GM23248 (cell line): ENCODE results near the gene YWHAB. TPM values are rescaled to one million over a fixed set of nuclear protein-coding genes. Genes with fewer than 3 reads are reported as not detected.

Source experiments
- DNase-seq: peaks from one replicate; pipeline ENCODE4 v3.0.0-alpha.2; 2015
- H2AFZ ChIP-seq: fragments of 200-600 bp; sonication (generic); 2 replicates; pipeline ENCODE4 v1.6.1; 2016; ENCODE audit warnings: antibody characterized with exemption
- H3F3A ChIP-seq: fragments of 200-600 bp; sonication (generic); 2 replicates; pipeline ENCODE4 v1.6.1; 2016; ENCODE audit warnings: mild to moderate bottlenecking, antibody characterized with exemption, mixed run types; ENCODE audit not compliant: insufficient read depth
- H3K27ac ChIP-seq: fragments of 200-600 bp; sonication (generic); 2 replicates; pipeline ENCODE4 v1.5.1; 2016; ENCODE audit warnings: mild to moderate bottlenecking
- H3K27me3 ChIP-seq: fragments of 200-600 bp; sonication (generic); replicated peaks from 2 replicates; pipeline ENCODE4 v1.6.1; 2016; ENCODE audit warnings: mild to moderate bottlenecking; ENCODE audit not compliant: insufficient read depth
- H3K36me3 ChIP-seq: fragments of 200-600 bp; sonication (generic); 2 replicates; pipeline ENCODE4 v1.6.1; 2016; ENCODE audit warnings: low read depth, mild to moderate bottlenecking
- H3K4me1 ChIP-seq: fragments of 200-600 bp; sonication (generic); 2 replicates; pipeline ENCODE4 v1.6.1; 2016; ENCODE audit warnings: mild to moderate bottlenecking; ENCODE audit not compliant: insufficient read depth
- H3K4me2 ChIP-seq: fragments of 200-600 bp; sonication (generic); one replicate; pipeline ENCODE4 v1.6.1; 2016; ENCODE audit warnings: mild to moderate bottlenecking; ENCODE audit not compliant: unreplicated experiment
- H3K4me3 ChIP-seq: fragments of 200-600 bp; sonication (generic); 2 replicates; pipeline ENCODE4 v1.5.1; 2016; ENCODE audit warnings: mild to moderate bottlenecking
- H3K79me2 ChIP-seq: fragments of 200-600 bp; sonication (generic); 2 replicates; pipeline ENCODE4 v1.6.1; 2016; ENCODE audit warnings: mild to moderate bottlenecking; ENCODE audit not compliant: insufficient read depth
- H3K9ac ChIP-seq: fragments of 200-600 bp; sonication (generic); 2 replicates; pipeline ENCODE4 v1.6.1; 2016; ENCODE audit warnings: mild to moderate bottlenecking
- H3K9me2 ChIP-seq: fragments of 200-600 bp; sonication (generic); 2 replicates; pipeline ENCODE4 v1.6.1; 2016; ENCODE audit warnings: mixed run types, mild to moderate bottlenecking, moderate library complexity; ENCODE audit not compliant: insufficient read depth
- H3K9me3 ChIP-seq: fragments of 200-600 bp; sonication (generic); one replicate; pipeline ENCODE4 v1.6.1; 2017; ENCODE audit warnings: low read depth
- H4K20me1 ChIP-seq: fragments of 200-600 bp; sonication (generic); 2 replicates; pipeline ENCODE4 v1.6.0; 2016; ENCODE audit not compliant: insufficient read depth
- EZH2 ChIP-seq: fragments of 200-600 bp; sonication (generic); IDR thresholded peaks from 2 replicates; pipeline ENCODE4 v1.6.1; 2018; ENCODE audit warnings: antibody characterized with exemption, mild to moderate bottlenecking; ENCODE audit not compliant: insufficient read depth, poor library complexity, severe bottlenecking
- EZH2phosphoT487 ChIP-seq: fragments of 200-600 bp; sonication (generic); IDR thresholded peaks from 2 replicates; pipeline ENCODE4 v1.6.1; 2018; ENCODE audit warnings: antibody characterized with exemption, moderate library complexity, mild to moderate bottlenecking, low read depth; ENCODE audit not compliant: insufficient read depth
- WGBS, 2 experiments: methylation state at CpG; one replicate each; pipeline ENCODE4 v1.1.6; 2015 to 2017; ENCODE audit warnings: low lambda C conversion rate in 2 of 2, low coverage in 1 of 2; ENCODE audit errors: missing lambda C conversion rate in 2 of 2; 5-methylcytosine and 5-hydroxymethylcytosine counted together
- in situ Hi-C: fragments of 300-500 bp; cut with MboI; formaldehyde crosslinking; loops from 2 replicates; pipeline ENCODE4 v1.15.0; 2020
- polyA plus RNA-seq: library from polyadenylated mRNA; unstranded; fragments of >200 nt; fragmentation: Nextera tagmentation; extraction: Ambion mirVana; gene quantifications from 2 replicates; pipeline ENCODE4 v1.2.1, GENCODE V29; 2016
- total RNA-seq: library from RNA; depleted of rRNA; stranded (reverse); fragments of >200 nt; shearing (Covaris generic); gene quantifications from 2 replicates; pipeline ENCODE4 v1.2.3, GENCODE V29; 2014

YWHAB gene
- total and polyA plus RNA-seq, 2 experiments from 2014 or later = 116 to 425 TPM

DNA sequence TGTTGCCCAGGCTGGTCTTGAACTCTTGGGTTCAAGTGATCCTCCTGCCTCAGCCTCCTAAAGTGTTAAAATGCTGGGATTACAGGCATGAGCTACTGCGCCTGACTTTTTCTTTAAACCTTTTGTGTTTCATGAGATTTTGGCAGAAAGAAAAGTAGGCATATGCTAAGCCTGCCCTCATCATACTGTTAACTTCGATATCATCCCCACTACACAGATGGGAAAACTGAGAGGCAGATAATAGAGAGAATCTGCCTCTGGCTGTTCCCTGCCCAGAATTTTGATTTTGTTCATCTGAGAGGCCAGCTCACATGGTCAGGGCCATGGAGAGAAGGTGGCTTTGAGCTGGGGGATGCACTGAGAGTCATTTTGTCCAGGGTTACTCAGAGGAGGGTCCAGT is 31.9 kb downstream of the YWHAB start:
- Histone ChIP-seq H3K4me2 (no peak overlapping the region), H3K27me3 (no peaks in the 10 kb centered on the region), H3K36me3 (no peaks in the 10 kb centered on the region), H3K27ac (no peak overlapping the region), H3K4me1 (no peaks in the 10 kb centered on the region), H3K79me2 (no peaks in the 10 kb centered on the region), H4K20me1 (no peaks in the 10 kb centered on the region), H3K9me2 (no peaks in the 10 kb centered on the region), H3K4me3 (no peak overlapping the region), H3F3A (no peaks in the 10 kb centered on the region), H2AFZ (no peak overlapping the region), H3K9ac (no peak overlapping the region), H3K9me3 (no peaks in the 10 kb centered on the region)
- in situ Hi-C loops = no loop called here
- TF ChIP-seq EZH2 = no peak
- no peak for TF ChIP-seq EZH2phosphoT487
- no peak for DNase-seq
- WGBS, 2 experiments = 90 to 94% methylated on average over 2 of the region's 2 CpGs

DNA sequence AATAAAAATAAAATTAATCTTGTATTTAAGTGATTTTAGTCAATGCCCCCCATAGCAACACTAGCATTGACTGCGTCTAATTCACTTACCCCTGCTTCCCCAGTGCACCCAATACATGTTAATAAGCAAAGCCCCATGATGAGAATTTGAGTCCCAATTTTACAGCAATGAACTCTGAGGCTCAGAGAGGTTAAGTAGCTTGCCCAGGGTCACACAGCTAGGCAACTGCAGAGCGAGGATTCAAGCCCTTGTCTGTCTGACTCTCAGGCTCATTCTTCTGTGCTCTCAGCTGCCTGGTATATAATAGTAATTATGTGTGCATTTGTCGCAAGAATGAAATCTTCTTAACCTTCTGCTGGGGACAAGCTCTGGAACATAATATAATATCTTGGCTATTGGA is 32.8 kb downstream of the YWHAB start:
- WGBS, 2 experiments = 96 to 98% methylated on average over 3 of the region's 3 CpGs

DNA sequence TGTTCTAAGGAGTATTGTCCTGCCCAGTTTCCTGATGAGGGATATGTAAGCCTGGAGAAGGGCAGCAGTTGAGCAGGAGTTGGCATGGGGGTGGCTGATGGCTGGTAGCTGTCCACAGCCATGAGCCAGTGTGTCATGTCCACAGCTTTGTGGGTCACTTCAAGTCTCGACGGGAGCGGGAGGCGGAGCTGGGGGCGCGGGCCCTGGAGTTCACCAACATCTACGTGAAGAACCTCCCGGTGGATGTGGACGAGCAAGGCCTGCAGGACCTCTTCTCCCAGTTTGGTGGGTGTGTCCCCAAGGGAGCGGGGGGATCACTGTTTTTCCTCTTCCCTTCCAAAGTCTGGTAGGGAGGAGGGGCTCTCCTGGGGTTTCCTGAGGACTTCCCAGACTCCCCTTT is 33.3 kb downstream of the YWHAB start:
- no peak for TF ChIP-seq EZH2phosphoT487
- TF ChIP-seq EZH2 = no peak
- H3K27ac ChIP-seq = no peak overlapping the region
- H3K4me2 ChIP-seq = no peak overlapping the region
- in situ Hi-C loops = no loop called here
- H4K20me1 ChIP-seq = no peaks in the 10 kb centered on the region
- H3K4me3 ChIP-seq = no peak overlapping the region
- H3F3A ChIP-seq = no peaks in the 10 kb centered on the region
- H3K27me3 ChIP-seq = no peaks in the 10 kb centered on the region
- no peaks in the 10 kb centered on the region for H3K4me1 ChIP-seq
- H3K36me3 ChIP-seq = no peaks in the 10 kb centered on the region
- no peak overlapping the region for H2AFZ ChIP-seq
- no peaks in the 10 kb centered on the region for H3K9me3 ChIP-seq
- no peaks in the 10 kb centered on the region for H3K79me2 ChIP-seq
- 90 to 93% methylated on average over 8 to 10 of the region's 10 CpGs for WGBS, 2 experiments
- H3K9me2 ChIP-seq = no peaks in the 10 kb centered on the region
- DNase-seq = no peak
- H3K9ac ChIP-seq = no peak overlapping the region

More for the DNA sequence above, 32.8 kb downstream of the YWHAB start:
- Histone ChIP-seq H3K27me3 (no peaks in the 10 kb centered on the region), H4K20me1 (no peaks in the 10 kb centered on the region), H3K4me2 (no peak overlapping the region), H3K9me2 (no peaks in the 10 kb centered on the region), H3K4me3 (no peak overlapping the region), H3F3A (no peaks in the 10 kb centered on the region), H3K9me3 (no peaks in the 10 kb centered on the region), H3K4me1 (no peaks in the 10 kb centered on the region), H2AFZ (no peak overlapping the region), H3K9ac (no peak overlapping the region), H3K27ac (no peak overlapping the region), H3K36me3 (no peaks in the 10 kb centered on the region), H3K79me2 (no peaks in the 10 kb centered on the region)
- no peak for DNase-seq
- TF ChIP-seq EZH2phosphoT487 (no peak), EZH2 (no peak)
- in situ Hi-C loops = no loop called here

GRCh38 chr20:44921447-44921846 is 35.9 kb downstream of the YWHAB start:
- in situ Hi-C loops = no loop called here
- 99 to 100% methylated on average over 14 of the region's 14 CpGs for WGBS, 2 experiments
- no peak for TF ChIP-seq EZH2phosphoT487
- no peak for TF ChIP-seq EZH2

GRCh38 chr20:44924541-44924940 is 39.0 kb downstream of the YWHAB start:
- Histone ChIP-seq H3K9me2 (no peaks in the 10 kb centered on the region), H3F3A (no peaks in the 10 kb centered on the region), H3K79me2 (no peaks in the 10 kb centered on the region), H2AFZ (no peak overlapping the region), H3K27me3 (no peaks in the 10 kb centered on the region), H3K36me3 (no peaks in the 10 kb centered on the region), H3K4me3 (no peak overlapping the region), H3K4me2 (no peak overlapping the region), H4K20me1 (no peaks in the 10 kb centered on the region), H3K9me3 (no peaks in the 10 kb centered on the region), H3K9ac (no peak overlapping the region), H3K4me1 (no peaks in the 10 kb centered on the region), H3K27ac (no peak overlapping the region)
- TF ChIP-seq EZH2phosphoT487 (no peak), EZH2 (no peak)
- in situ Hi-C loops = no loop called here
- WGBS, 2 experiments = 82 to 83% methylated on average over 4 of the region's 4 CpGs
- DNase-seq = no peak

More at GRCh38 chr20:44921447-44921846, 35.9 kb downstream of the YWHAB start:
- Histone ChIP-seq H3K4me1 (no peaks in the 10 kb centered on the region), H3K4me3 (no peak overlapping the region), H3K79me2 (no peaks in the 10 kb centered on the region), H3K9ac (no peak overlapping the region), H4K20me1 (no peaks in the 10 kb centered on the region), H3K9me2 (no peaks in the 10 kb centered on the region), H3K9me3 (no peaks in the 10 kb centered on the region), H3F3A (no peaks in the 10 kb centered on the region), H3K27ac (no peak overlapping the region), H2AFZ (no peak overlapping the region), H3K36me3 (no peaks in the 10 kb centered on the region), H3K27me3 (no peaks in the 10 kb centered on the region), H3K4me2 (no peak overlapping the region)
- DNase-seq = no peak
